Peyer's patch (tissue), 4 donors: ENCODE measurements around the gene SLC16A12.

ENCODE experiments used
- POLR2A ChIP-seq, 2 donors: fragments of 450-650 bp; IDR thresholded peaks; one replicate each; pipeline ENCODE4 v1.5.1; 2017; ENCODE audit warnings: antibody characterized with exemption in 2 of 2, mild to moderate bottlenecking in 2 of 2, moderate library complexity in 2 of 2
- TF ChIP-seq, protein P1 (sequence below), 6 experiments: fragments of 450-650 bp in 4 of 6; fragments of 200-600 bp in 2 of 6; sonication (generic) in 1 of 6; IDR thresholded peaks; one replicate each; pipeline ENCODE4 v1.5.1; 2017 to 2019; ENCODE audit warnings: antibody characterized with exemption in 6 of 6, mild to moderate bottlenecking in 3 of 6, moderate library complexity in 1 of 6

DNA sequence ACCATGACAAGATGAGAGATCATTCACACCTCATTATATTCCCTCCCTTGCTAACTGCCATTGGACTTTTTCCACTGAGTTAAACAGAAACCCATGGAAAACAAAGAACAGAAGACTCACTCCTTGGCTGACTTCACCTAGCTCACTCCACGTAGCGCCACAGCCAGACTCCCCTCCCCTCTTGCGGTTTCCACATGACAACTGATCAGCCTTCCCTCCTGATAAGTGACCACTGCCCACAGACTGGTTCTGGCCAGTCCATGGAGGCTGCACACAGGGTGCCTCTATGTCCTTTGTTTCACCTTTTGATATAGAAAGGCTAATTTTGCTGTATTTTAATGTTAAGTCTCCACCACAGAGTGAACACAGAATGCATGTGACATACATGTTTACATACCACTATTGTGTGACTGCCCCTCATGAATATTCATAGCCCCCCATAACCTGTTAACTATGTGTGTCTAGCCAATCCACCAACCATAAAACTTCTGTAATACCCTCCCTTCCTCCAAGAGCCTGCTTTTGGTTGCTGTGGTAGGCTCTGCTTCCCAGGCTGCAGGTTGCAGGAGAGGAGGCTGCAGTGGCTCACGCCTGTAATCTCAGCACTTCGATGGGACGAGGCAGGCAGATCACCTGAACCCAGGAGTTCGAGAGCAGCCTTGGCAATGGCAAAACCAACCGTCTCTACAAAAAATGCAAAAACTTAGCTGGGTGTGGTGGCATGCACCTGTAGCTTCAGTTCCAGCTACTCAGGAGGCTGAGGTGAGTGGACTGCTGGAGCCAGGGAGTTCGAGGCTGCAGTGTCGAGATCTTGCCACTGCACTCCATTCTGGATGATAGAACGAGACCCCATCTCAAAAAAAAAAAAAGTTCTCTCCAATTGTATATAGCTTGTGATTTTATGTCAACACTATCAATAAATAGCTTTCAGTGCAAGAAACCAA is 131.0 kb downstream of the SLC16A12 start:
- TF ChIP-seq, protein P1, sequence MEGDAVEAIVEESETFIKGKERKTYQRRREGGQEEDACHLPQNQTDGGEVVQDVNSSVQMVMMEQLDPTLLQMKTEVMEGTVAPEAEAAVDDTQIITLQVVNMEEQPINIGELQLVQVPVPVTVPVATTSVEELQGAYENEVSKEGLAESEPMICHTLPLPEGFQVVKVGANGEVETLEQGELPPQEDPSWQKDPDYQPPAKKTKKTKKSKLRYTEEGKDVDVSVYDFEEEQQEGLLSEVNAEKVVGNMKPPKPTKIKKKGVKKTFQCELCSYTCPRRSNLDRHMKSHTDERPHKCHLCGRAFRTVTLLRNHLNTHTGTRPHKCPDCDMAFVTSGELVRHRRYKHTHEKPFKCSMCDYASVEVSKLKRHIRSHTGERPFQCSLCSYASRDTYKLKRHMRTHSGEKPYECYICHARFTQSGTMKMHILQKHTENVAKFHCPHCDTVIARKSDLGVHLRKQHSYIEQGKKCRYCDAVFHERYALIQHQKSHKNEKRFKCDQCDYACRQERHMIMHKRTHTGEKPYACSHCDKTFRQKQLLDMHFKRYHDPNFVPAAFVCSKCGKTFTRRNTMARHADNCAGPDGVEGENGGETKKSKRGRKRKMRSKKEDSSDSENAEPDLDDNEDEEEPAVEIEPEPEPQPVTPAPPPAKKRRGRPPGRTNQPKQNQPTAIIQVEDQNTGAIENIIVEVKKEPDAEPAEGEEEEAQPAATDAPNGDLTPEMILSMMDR (IDR thresholded peaks at IDR 0.05) = no peak
- no peak for TF ChIP-seq POLR2A (IDR thresholded peaks at IDR 0.05)
